RKO (cell line): ENCODE results near the gene CALM3.
A peak's percentile ranks its signal among the peaks of the same experiment; 100 is the strongest.
"Not testable (repeated sequence)": the region's sequence is repeated elsewhere in the genome, so short reads cannot be mapped to it uniquely, and the experiment has no call there.

ENCODE experiments used
- DNase-seq: peaks from one replicate; pipeline ENCODE4 v3.0.0-alpha.2; 2016; ENCODE audit warnings: low spot score

Gene CALM3

GRCh38 chr19:46601318-46602224 is at the start of gene CALM3:
CALM3 (plus strand) TSS chr19:46601330; CDS start chr19:46601435, 105 bp downstream.
- peak; percentile 18 for DNase-seq

GRCh38 chr19:46552891-46553290 is 48.2 kb upstream of the CALM3 start:
- DNase-seq, result no peak

DNA sequence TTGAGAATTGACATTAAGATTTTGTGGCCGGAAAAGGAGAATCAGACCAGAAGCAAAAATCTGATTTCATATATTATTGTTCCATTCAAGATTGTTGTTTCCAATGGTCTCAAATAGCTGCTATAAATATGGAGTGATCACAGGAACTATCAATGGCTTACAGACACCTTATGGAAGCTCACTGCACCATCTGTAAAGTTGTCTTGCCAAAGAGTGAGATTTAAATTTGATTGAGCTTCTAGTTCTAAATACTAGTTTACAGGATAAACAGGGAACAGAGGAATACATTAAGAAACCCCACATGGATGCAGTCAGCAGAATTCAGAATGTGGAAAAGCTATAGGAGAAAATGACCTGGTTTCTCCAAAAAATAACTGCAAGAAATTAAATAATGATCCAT is 47.0 kb upstream of the CALM3 start:
- no peak for DNase-seq

- DNase-seq, result no peak
Measured at GRCh38 chr19:46555628-46556280, 45.4 kb upstream of the CALM3 start.

GRCh38 chr19:46556471-46556870 is 44.7 kb upstream of the CALM3 start:
- DNase-seq, result not testable (repeated sequence)

DNA sequence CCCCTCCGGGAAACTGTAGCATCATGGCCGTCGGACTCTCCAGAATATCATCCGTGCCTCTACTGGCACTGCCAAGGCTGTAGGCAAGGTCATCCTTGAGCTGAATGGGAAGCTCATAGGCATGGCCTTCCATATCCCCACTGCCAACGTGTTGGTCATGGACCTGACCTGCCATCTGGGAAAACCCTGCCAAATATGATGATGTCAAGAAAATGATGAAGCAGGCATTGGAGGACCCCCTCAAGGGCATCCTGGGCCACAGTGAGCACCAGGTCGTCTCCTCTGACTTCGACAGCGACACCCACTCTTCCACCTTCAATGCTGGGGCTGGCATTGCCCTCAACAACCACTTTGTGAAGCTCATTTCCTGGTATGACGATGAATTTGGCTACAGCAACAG is 41.9 kb upstream of the CALM3 start:
- no peak for DNase-seq

DNA sequence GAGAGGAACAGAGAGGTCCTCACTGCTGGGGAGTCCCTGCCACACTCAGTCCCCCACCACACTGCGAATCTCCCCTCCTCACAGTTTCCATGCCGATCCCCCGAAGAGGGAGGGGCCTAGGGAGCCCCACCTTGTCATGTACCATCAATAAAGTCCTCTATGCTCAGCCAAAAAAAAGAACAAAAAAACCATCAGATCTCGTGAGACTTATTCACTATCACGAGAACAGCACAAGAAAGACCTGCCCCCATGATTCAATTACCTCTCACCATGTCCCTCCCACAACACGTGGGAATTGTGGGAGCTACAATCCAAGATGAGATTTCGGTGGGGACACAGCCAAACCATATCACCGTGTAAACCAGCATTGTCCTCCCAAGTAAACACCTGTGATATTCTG is 41.5 kb upstream of the CALM3 start:
- not testable (repeated sequence) for DNase-seq

- DNase-seq, result peak; percentile 16
Measured at GRCh38 chr19:46564701-46565100, 36.4 kb upstream of the CALM3 start.

- peak; percentile 48 for DNase-seq
Measured at GRCh38 chr19:46571495-46571894, 29.6 kb upstream of the CALM3 start.

DNA sequence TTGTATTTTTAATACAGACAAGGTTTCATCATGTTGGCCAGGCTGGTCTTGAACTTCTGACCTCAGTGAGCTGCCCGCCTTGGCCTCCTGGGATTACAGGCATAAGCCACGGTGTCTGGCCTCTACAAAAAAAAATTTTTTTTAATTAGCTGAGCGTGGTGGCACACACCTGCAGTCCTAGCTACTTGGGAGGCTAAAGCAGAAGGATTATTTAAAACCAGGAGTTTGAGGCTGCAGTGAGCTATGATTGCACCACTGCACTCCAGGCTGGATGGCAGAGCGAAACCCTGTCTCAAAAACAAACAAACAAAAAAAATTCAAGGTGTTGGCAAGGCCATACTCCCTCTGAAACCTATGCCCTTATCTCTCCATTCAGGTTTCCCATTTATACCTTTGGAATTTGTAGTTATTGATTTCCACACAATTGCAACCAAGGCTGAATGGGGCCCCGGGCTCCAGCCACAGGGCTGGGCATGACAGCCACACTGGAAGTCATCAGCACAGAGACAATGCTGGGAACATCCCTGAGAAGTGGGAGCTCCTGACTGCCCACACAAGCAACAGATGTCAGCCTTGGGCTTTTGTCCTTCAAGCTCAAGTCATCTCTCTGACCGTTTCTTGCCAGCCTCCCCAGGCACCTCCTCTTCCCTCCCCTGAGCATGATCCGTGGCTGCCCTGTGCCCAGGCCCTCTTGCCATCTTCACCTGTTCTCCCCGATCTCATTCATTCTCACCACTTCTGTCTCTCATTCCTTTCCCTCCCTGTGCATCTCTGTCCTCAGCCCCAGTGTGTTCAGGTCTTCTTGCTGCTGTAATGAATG is 27.2 kb upstream of the CALM3 start:
- no peak for DNase-seq

- DNase-seq, result no peak
Measured at GRCh38 chr19:46574533-46574932, 26.6 kb upstream of the CALM3 start.

- DNase-seq, result no peak
Measured at GRCh38 chr19:46578450-46578849, 22.7 kb upstream of the CALM3 start.

GRCh38 chr19:46579361-46579879 is 21.7 kb upstream of the CALM3 start:
- no peak for DNase-seq

- DNase-seq, result no peak
Measured at GRCh38 chr19:46580247-46580646, 20.9 kb upstream of the CALM3 start.

DNA sequence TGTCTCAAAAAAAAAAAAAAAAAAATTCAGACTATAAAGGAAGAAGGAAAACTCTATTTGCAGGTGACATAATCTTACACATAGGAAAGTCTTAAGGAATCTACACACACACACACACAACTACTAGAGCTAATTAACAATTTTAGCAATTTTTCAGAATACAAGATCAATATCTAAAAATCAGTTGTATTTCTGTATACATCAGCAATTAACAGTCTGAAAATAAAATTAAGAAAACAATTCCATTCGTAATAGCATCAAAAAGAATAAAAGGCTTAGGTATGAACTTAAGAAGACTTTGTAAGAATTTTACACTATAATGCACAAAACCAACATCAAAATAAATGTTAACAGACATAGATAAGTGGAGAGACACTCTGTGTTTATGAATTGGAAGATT is 15.6 kb upstream of the CALM3 start:
- DNase-seq, result no peak

- no peak for DNase-seq
Measured at GRCh38 chr19:46586294-46586693, 14.8 kb upstream of the CALM3 start.

- DNase-seq, result no peak
Measured at GRCh38 chr19:46587861-46588260, 13.3 kb upstream of the CALM3 start.

DNA sequence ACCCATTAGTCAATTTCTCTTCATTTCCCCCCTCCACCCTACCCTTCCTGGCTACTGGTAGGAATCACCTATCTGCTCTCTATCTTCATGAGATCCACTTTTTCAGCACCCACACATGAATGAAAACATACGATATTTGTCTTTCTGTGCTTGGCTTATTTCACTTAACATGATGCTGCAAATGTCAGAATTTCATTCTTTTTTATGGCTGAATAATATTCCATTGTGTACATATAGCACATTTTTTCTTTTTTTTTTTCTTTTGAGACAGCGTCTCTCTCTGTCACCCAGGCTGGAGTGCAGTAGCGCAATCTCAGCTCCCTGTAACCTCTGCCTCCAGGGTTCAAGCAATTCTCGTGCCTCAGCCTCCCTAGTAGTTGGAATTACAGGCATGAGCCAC is 9.9 kb upstream of the CALM3 start:
- no peak for DNase-seq

DNA sequence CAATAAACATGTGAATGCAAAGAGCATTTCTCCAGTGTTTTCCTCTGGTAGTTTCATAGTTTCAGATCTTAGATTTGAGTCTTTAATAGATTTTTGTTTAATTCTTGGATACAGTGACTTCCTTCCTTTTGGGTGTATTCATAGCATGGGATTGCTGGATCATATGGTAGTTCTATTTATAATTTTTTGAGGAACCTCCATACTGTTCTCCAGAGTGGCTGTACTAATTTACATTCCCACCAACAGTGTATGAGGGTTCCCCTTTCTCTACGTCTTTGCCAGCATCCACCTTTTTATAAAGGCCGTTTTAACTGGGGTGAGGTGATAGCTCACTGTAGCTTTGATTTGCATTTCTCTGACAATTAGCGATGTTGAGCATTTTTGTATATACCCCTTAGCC is 9.3 kb upstream of the CALM3 start:
- no peak for DNase-seq

GRCh38 chr19:46596008-46596407 is 5.1 kb upstream of the CALM3 start:
- no peak for DNase-seq

GRCh38 chr19:46598372-46598917 is 2.7 kb upstream of the CALM3 start:
- no peak for DNase-seq
